ENCODE data around the gene MGST2. TPM values are rescaled to one million over a fixed set of nuclear protein-coding genes. Genes with fewer than 3 reads are reported as not detected.

MGST2 gene
- total RNA-seq, 1 experiment from 2014 or later = 81.8 TPM

DNA sequence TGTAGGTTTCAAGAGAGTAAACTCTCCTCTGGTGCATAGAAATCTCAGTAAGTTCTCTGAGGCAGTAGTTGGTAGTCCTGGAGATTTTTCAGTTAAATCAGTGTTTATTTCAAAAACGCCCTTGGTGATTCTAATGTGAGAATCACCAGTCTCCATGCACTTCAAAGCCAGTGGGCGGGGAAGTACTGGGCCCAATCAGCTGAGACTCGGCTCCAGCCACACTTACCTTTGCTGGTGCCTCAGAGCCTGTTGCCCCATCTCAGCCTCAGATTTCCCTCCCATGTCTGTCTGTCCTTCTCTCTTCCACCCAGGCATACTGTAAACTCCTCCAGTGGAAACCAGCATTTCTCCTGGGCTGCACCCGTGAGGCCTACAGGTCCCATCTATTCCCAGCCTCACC, 7.4 kb upstream of the MGST2 start:
- H3K9me2 ChIP-seq (ENCODE audit: insufficient read depth) = no peaks in the 10 kb centered on the region
- H3K4me3 ChIP-seq = no peak overlapping the region
- POLR2A ChIA-PET (ENCODE audit: unreplicated experiment) = interaction anchor here (0.7 kb wide), 1 partner anchor 13 kb away, joined by 3 read pairs; no protein-coding TSS in a partner anchor
- no peak for DNase-seq
- peaks cover 13% of the 10 kb centered on the region; the same call in 1 of the 2 replicates for H3F3A ChIP-seq (ENCODE audit: insufficient read depth, low read depth)
- H3K79me2 ChIP-seq (ENCODE audit: low read depth) = no peaks in the 10 kb centered on the region
- TF ChIP-seq EZH2 (IDR thresholded peaks at IDR 0.05; ENCODE audit: low read depth) = no peak
- TF ChIP-seq, protein P1, sequence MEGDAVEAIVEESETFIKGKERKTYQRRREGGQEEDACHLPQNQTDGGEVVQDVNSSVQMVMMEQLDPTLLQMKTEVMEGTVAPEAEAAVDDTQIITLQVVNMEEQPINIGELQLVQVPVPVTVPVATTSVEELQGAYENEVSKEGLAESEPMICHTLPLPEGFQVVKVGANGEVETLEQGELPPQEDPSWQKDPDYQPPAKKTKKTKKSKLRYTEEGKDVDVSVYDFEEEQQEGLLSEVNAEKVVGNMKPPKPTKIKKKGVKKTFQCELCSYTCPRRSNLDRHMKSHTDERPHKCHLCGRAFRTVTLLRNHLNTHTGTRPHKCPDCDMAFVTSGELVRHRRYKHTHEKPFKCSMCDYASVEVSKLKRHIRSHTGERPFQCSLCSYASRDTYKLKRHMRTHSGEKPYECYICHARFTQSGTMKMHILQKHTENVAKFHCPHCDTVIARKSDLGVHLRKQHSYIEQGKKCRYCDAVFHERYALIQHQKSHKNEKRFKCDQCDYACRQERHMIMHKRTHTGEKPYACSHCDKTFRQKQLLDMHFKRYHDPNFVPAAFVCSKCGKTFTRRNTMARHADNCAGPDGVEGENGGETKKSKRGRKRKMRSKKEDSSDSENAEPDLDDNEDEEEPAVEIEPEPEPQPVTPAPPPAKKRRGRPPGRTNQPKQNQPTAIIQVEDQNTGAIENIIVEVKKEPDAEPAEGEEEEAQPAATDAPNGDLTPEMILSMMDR (conservative IDR thresholded peaks at IDR 0.05) = no peak
- H4K20me1 ChIP-seq (ENCODE audit: insufficient read depth) = no peaks in the 10 kb centered on the region
- no TSS peak for BruUV-seq (replicated peaks)
- CTCF ChIA-PET = interaction anchor here (0.8 to 2.5 kb wide), 5 partner anchors 12 to 930 kb away, joined by 5 to 9 read pairs (median 6); no protein-coding TSS in a partner anchor
- H3K36me3 ChIP-seq (ENCODE audit: low read depth) = no peaks in the 10 kb centered on the region
- H3K4me1 ChIP-seq (replicated peaks; ENCODE audit: insufficient read depth) = peaks cover 19% of the 10 kb centered on the region
- H3K27ac ChIP-seq = peak overlapping the region; percentile 50
- peak overlapping the region; percentile 59 for H3K4me2 ChIP-seq
- no peaks in the 10 kb centered on the region for H3K27me3 ChIP-seq (ENCODE audit: insufficient read depth, low read depth)
- H3K9me3 ChIP-seq (ENCODE audit: insufficient read depth, low read depth) = no peaks in the 10 kb centered on the region
- intact Hi-C loops (cut with micrococcal nuclease; ENCODE audit: unreplicated experiment) = loop anchor here (5.0 to 10.0 kb wide), 6 partner anchors 353 to 1499 kb away; partner anchors contain the start of genes MAML3, NAA15 and NDUFC1
- peak overlapping the region; percentile 76; the same call in 1 of the 2 replicates for H2AFZ ChIP-seq

GRCh38 chr4:139658586-139659382, 6.8 kb upstream of the MGST2 start:
- H3K9me2 ChIP-seq (ENCODE audit: insufficient read depth) = no peaks in the 10 kb centered on the region
- H3K79me2 ChIP-seq (ENCODE audit: low read depth) = no peaks in the 10 kb centered on the region
- DNase-seq = no peak
- POLR2A ChIA-PET (ENCODE audit: unreplicated experiment) = no interaction called here
- H3K4me3 ChIP-seq = no peak overlapping the region
- H3K4me2 ChIP-seq = no peak overlapping the region
- no peaks in the 10 kb centered on the region for H3K36me3 ChIP-seq (ENCODE audit: low read depth)
- no peaks in the 10 kb centered on the region for H3K9me3 ChIP-seq (ENCODE audit: insufficient read depth, low read depth)
- CTCF ChIA-PET = no interaction called here
- peaks cover 13% of the 10 kb centered on the region; the same call in 1 of the 2 replicates for H3F3A ChIP-seq (ENCODE audit: insufficient read depth, low read depth)
- H4K20me1 ChIP-seq (ENCODE audit: insufficient read depth) = no peaks in the 10 kb centered on the region
- no peak overlapping the region for H3K27ac ChIP-seq
- no peaks in the 10 kb centered on the region for H3K27me3 ChIP-seq (ENCODE audit: insufficient read depth, low read depth)
- peaks cover 19% of the 10 kb centered on the region for H3K4me1 ChIP-seq (replicated peaks; ENCODE audit: insufficient read depth)
- TF ChIP-seq, protein P1 (conservative IDR thresholded peaks at IDR 0.05) = no peak
- no peak for TF ChIP-seq EZH2 (IDR thresholded peaks at IDR 0.05; ENCODE audit: low read depth)
- intact Hi-C loops (cut with micrococcal nuclease; ENCODE audit: unreplicated experiment) = loop anchor here (5.0 to 10.0 kb wide), 6 partner anchors 354 to 1499 kb away; partner anchors contain the start of genes MAML3, NAA15 and NDUFC1
- BruUV-seq (replicated peaks) = no TSS peak
- H2AFZ ChIP-seq = no peak overlapping the region

GRCh38 chr4:139659735-139660424, 5.7 kb upstream of the MGST2 start:
- no peak overlapping the region for H3K4me2 ChIP-seq
- no peak overlapping the region for H3K4me3 ChIP-seq
- H3F3A ChIP-seq (ENCODE audit: insufficient read depth, low read depth) = peaks cover 15% of the 10 kb centered on the region; the same call in 1 of the 2 replicates
- BruUV-seq (replicated peaks) = no TSS peak
- no peak overlapping the region for H3K27ac ChIP-seq
- no peak overlapping the region for H2AFZ ChIP-seq
- no peak for TF ChIP-seq EZH2 (IDR thresholded peaks at IDR 0.05; ENCODE audit: low read depth)
- TF ChIP-seq, protein P1 (conservative IDR thresholded peaks at IDR 0.05) = no peak
- DNase-seq = no peak
- H3K4me1 ChIP-seq (replicated peaks; ENCODE audit: insufficient read depth) = peaks cover 19% of the 10 kb centered on the region
- H3K9me2 ChIP-seq (ENCODE audit: insufficient read depth) = no peaks in the 10 kb centered on the region
- intact Hi-C loops (cut with micrococcal nuclease; ENCODE audit: unreplicated experiment) = loop anchor here (5.0 to 10.0 kb wide), 6 partner anchors 352 to 1497 kb away; partner anchors contain the start of genes MAML3, NAA15 and NDUFC1
- no peaks in the 10 kb centered on the region for H3K27me3 ChIP-seq (ENCODE audit: insufficient read depth, low read depth)
- POLR2A ChIA-PET (ENCODE audit: unreplicated experiment) = interaction anchor here (0.7 kb wide), 1 partner anchor 687 kb away, joined by 3 read pairs; no protein-coding TSS in a partner anchor
- no peaks in the 10 kb centered on the region for H4K20me1 ChIP-seq (ENCODE audit: insufficient read depth)
- H3K79me2 ChIP-seq (ENCODE audit: low read depth) = no peaks in the 10 kb centered on the region
- no peaks in the 10 kb centered on the region for H3K9me3 ChIP-seq (ENCODE audit: insufficient read depth, low read depth)
- CTCF ChIA-PET = interaction anchor here (1.3 kb wide), 1 partner anchor 8 kb away, joined by 4 read pairs; no protein-coding TSS in a partner anchor
- H3K36me3 ChIP-seq (ENCODE audit: low read depth) = no peaks in the 10 kb centered on the region
